HG03095 (cell line): ENCODE data around the gene SPIRE2.

Source experiments
- ATAC-seq: cut with Tn5 transposase; IDR thresholded peaks from one replicate; pipeline ENCODE4 v1.9.1; 2021; ENCODE audit warnings: moderate library complexity; ENCODE audit not compliant: unreplicated experiment

SPIRE2 gene

DNA sequence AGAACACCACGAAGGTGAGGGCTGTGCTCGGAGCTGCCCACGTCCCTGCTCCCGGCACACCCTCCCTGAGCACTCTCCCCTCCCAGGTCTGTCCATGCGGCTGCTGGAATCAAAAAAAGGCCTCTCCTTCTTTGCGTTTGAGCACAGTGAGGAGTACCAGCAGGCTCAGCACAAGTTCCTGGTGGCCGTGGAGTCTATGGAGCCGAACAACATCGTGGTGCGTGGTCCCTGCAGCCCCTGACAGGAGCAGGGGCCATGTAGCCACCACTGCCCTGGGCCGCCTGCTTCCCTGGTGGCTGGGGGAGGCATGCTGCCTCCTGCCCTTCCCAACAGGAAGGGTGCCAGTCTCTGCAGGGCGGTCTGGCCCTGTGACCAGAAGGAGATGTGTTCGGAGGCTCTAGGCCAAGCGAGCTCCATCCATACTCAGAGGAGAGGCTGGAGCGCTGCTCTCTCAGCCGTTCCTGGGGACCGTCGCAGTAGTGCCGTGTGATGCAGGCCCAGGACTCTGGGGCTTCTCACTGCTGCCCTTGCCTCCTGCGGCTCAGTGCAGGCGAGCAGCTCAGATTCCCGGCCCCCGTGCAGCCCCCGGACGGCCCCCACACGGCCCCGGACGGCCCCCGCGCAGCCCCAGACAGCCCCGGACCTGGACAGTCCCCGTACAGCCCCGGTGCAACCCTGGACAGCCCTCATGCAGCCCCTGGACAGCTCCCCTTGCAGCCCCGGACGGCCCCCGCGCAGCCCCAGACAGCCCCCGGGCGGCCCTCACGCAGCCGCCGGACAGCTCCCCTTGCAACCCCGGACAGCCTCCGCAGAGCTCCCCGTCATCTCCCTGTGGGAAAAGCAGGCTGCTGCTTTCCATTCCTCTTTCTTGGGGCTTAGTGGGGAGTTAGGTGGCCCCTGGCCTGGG lies 65.6 kb downstream of the SPIRE2 start:
- ATAC-seq, result no peak

DNA sequence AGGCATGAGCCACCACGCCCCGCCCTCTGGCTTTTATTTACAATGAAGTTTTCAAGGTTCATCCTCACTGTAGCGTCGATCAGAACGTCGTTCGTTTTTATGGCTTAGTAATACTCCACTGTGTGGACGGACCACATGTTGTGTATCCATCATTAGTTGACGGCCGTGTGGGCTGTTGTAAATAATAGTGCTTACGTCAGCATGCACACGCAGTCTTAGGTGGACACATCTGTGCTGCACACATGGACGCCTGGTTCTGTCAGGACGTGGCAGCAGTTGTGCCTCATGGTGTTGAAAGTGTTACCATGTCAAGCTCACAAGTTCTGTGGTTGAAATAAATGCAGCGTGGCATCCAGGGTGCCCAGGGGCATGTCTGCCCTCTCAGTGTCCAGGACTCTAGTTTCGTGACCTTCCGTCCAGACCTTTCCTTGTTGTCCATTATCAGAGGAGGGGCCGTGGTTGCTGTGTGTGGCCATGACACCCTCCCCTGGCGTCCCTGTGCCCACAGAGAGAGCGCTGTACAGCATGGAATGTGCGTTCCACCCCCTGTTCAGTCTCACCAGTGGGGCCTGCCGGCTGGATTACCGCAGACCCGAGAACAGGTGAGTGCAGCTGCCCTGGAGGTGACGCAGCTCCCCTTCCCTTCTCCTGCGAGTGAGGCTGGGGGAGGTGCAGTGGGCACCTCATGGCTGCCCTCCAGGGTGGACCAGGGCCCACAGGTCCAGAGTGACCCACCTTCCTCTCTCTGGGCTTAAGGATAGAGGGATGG lies 67.4 kb downstream of the SPIRE2 start:
- ATAC-seq, result no peak

DNA sequence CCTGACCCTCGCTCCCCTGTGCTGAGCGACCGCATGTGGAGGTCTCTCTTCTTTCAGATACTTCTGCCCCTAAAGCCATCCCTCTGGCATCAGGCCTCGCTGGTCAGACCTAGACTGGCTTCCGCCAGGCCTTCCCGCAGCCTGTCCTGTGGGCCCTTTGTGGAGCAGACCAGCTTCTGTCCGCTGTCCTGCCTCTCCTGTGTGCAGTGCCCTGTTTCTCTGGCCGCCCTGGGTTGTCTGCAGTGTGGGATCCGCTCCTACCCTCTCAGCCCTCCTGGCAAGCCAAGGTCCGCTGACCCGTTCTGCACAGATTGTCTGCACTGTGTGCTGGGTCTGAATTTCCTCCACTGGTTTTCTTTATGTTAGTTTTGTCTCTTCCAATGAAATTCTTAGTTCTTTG lies 68.9 kb downstream of the SPIRE2 start:
- ATAC-seq, result no peak

DNA sequence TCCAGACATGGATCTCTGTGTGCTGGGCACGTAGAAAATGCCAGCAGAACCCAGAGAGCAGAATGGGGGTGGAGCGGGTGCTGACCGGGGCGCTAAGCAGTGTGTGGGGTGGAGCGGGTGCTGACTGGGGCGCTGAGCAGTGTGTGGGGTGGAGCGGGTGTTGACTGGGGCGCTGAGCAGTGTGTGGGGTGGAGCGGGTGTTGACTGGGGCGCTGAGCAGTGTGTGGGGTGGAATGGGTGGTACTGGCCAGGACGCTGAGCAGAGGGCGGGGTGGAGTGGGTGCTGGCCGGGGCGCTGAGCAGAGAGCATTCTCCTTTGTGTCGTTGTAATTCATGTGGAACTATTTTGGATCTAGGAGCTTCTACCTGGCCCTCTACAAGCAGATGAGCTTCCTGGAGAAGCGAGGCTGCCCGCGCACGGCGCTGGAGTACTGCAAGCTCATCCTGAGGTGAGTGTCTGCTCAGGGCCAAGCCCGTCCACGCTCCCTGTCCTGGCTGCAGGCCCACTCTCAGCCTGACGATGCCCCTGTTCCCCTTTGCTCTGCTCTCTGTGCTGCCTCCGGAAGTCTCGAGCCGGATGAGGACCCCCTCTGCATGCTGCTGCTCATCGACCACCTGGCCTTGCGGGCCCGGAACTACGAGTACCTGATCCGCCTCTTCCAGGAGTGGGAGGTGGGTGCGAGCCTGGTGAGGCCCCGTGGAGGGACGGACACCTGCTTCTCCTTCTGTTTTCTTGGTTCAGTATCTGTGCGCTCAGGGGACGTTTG lies 70.1 kb downstream of the SPIRE2 start:
- ATAC-seq, result no peak

GRCh38 chr16:89899879-89900481 lies 71.7 kb downstream of the SPIRE2 start:
- ATAC-seq, result no peak

DNA sequence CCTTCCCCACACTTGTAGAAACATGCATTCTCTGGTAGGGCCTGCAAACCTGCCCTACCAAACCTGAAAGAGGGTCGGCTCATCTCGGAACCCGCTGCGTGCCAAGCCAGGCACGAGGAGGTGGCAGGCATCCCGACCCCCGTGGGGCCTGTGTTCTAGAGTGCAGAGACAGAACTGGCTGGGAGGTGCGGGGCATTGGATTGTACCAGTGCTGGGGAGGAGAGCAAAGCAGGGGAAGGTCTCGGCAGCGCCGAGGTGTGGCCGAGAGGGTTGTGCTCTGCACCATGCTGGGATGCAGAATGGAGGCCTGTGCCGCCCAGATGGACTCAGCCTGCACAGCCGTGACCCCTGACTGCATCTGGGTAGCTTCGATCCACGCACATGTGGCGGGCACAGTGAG lies 72.6 kb downstream of the SPIRE2 start:
- ATAC-seq, result no peak

GRCh38 chr16:89902980-89903379 lies 74.7 kb downstream of the SPIRE2 start:
- ATAC-seq, result no peak

DNA sequence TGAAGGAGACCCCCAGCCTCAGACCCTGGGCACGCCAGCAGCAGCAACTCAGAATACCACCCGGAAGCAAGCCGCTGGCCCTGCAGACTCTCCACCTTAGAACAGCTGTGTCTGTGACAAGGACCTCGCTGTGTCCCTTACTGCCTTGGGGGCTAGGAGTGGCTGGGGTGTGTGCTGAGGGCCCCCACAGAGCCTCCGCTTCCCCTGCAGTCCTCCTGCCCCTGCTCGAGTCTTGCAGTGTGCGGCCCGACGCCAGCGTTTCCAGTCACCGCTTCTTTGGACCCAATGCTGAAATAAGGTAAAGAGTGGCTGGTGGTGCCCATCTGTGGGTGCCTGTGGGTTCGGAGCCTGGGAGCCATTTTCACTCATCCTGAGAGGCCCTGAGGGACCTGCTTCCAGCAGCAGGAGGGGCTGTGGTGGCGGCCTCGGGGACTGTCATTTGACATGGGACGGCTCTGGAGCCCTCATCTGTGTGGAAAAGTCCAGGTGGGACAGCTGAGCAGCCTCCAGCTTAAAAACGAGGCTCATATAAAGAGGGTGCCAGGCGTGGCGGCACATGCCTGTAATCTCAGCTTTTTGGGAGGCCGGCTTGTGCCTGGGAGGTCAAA lies 75.7 kb downstream of the SPIRE2 start:
- no peak for ATAC-seq

DNA sequence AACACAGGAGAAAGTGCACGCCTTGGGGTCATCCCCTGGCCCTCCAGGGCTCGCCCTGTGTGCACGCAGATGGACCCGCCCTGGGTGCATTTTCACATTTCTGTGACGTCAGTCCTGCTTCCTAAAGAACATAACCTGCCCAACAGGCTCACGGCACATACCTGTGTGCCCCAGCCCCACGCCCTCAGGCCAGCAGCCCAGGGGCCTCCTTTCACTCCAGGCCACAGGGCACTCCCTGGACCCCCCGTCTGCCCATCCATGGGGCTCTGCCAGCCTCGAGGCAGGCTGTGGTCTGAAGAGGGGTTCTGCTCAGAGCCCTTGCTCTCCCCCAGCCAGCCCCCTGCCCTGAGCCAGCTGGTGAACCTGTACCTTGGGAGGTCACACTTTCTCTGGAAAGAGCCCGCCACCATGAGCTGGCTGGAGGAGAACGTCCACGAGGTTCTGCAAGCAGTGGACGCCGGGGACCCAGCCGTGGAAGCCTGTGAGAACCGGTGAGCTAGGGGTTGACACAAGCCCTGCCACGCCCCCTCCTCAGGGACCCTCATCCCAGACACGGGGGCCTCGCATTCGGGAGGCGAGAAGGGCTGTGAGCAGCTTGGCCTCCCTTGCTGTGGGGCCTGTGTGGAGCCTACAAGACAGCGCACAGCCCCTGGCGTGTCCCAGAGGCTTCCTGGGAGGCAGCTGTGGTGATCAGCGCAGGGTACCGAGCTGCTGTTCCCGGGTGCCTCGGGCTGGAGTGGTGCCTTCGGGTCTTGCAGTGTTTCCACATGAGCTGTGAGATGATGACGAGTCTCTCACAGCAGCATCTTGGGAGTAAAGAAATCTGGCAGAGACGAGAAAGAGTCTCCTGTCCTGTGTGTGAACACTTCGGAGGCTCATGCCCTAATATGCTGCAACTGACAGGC lies 76.6 kb downstream of the SPIRE2 start:
- no peak for ATAC-seq

- no peak for ATAC-seq
Measured at GRCh38 chr16:89905511-89906139, 77.3 kb downstream of the SPIRE2 start.

- no peak for ATAC-seq
Measured at GRCh38 chr16:89906140-89907025, 78.1 kb downstream of the SPIRE2 start.

DNA sequence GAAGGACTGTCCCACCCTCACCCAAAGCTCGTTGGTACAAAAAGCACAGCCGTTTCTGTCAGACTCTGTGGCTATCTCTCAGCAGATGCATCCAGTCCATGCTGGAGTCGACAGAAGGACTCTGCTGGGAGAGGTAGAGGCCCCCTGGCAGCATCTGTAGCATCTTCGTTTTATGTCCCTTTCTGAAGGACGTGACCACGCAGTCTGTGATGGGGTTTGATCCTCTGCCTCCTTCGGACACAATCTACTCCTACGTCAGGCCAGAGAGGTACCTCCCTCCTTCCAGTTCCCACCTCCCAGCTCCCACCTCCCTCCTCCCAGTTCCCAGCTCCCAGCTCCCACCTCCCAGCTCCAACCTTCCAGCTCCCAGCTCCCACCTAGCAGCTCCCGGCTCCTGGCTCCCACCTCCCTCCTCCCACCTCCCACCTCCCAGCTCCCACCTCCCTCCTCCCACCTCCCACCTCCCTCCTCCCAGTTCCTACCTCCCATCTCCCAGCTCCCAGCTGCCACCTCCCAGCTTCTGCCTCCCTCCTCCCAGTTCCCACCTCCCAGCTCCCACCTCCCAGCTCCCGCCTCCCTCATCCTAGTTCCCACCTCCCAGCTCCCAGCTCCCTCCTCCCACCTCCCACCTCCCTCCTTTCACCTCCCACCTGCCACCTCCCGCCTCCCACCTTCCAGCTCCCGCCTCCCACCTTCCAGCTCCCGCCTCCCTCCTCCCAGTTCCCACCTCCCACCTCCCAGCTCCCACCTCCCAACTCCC lies 79.0 kb downstream of the SPIRE2 start:
- no peak for ATAC-seq

DNA sequence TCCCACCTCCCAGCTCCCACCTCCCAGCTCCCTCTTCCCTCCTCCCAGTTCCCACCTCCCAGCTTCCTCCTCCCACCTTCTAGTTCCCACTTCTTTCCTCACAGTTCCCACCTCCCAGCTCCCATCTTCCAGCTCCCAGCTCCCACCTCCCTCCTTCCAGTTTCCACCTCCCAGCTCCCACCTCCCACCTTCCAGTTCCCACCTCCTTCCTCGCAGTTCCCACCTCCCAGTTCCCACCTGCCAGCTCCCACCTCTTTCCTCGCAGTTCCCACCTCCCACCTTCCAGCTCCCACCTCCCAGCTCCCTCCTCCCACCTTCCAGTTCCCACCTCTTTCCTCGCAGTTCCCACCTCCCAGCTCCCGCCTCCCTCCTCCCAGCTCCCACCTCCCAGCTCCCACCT lies 80.0 kb downstream of the SPIRE2 start:
- ATAC-seq, result no peak

- no peak for ATAC-seq
Measured at GRCh38 chr16:89909777-89910716, 81.8 kb downstream of the SPIRE2 start.

- no peak for ATAC-seq
Measured at GRCh38 chr16:89910717-89911354, 82.6 kb downstream of the SPIRE2 start.

- no peak for ATAC-seq
Measured at GRCh38 chr16:89911375-89911774, 83.1 kb downstream of the SPIRE2 start.
